Measurements from ENCODE around the gene OSMR. TPM values are rescaled to one million over a fixed set of nuclear protein-coding genes. Genes with fewer than 3 reads are reported as not detected.

The OSMR gene
- total RNA-seq, 2 experiments from 2014 or later: not detected

- Histone ChIP-seq H3K4me3 (ENCODE audit: low read depth, low read length, poor library complexity, severe bottlenecking) (no peak overlapping the region), H2AFZ (ENCODE audit: low read length) (no peak overlapping the region), H3K27ac (ENCODE audit: low read depth, low read length, poor library complexity, severe bottlenecking) (no peak overlapping the region), H3K9me3 (ENCODE audit: low read length) (no peaks in the 10 kb centered on the region), H3K9me2 (ENCODE audit: insufficient read depth, low read length) (no peaks in the 10 kb centered on the region), H4K20me1 (ENCODE audit: insufficient read depth, low read length) (no peaks in the 10 kb centered on the region), H3K36me3 (ENCODE audit: insufficient read depth, low read length) (peaks cover 30% of the 10 kb centered on the region), H3K4me1 (ENCODE audit: insufficient read depth, low read length, poor library complexity, severe bottlenecking) (peaks cover 7% of the 10 kb centered on the region), H3K4me2 (ENCODE audit: low read length) (no peak overlapping the region), H3K79me2 (ENCODE audit: insufficient read depth, low read depth, low read length) (no peaks in the 10 kb centered on the region)
- intact Hi-C loops (cut with micrococcal nuclease; ENCODE audit: unreplicated experiment): no loop called here
- POLR2A ChIA-PET: no interaction called here
- BruUV-seq (replicated peaks): no TSS peak
- CTCF ChIA-PET (ENCODE audit: unreplicated experiment): no interaction called here
- no peak for TF ChIP-seq EZH2phosphoT487 (IDR thresholded peaks at IDR 0.05; ENCODE audit: borderline replicate concordance, low read depth, low read length)
- TF ChIP-seq, protein P1, sequence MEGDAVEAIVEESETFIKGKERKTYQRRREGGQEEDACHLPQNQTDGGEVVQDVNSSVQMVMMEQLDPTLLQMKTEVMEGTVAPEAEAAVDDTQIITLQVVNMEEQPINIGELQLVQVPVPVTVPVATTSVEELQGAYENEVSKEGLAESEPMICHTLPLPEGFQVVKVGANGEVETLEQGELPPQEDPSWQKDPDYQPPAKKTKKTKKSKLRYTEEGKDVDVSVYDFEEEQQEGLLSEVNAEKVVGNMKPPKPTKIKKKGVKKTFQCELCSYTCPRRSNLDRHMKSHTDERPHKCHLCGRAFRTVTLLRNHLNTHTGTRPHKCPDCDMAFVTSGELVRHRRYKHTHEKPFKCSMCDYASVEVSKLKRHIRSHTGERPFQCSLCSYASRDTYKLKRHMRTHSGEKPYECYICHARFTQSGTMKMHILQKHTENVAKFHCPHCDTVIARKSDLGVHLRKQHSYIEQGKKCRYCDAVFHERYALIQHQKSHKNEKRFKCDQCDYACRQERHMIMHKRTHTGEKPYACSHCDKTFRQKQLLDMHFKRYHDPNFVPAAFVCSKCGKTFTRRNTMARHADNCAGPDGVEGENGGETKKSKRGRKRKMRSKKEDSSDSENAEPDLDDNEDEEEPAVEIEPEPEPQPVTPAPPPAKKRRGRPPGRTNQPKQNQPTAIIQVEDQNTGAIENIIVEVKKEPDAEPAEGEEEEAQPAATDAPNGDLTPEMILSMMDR (conservative IDR thresholded peaks at IDR 0.05; ENCODE audit: low read length): no peak
- no peak for DNase-seq (ENCODE audit: low spot score)
Measured at GRCh38 chr5:38938424-38938823, 92.6 kb downstream of the OSMR start.

DNA sequence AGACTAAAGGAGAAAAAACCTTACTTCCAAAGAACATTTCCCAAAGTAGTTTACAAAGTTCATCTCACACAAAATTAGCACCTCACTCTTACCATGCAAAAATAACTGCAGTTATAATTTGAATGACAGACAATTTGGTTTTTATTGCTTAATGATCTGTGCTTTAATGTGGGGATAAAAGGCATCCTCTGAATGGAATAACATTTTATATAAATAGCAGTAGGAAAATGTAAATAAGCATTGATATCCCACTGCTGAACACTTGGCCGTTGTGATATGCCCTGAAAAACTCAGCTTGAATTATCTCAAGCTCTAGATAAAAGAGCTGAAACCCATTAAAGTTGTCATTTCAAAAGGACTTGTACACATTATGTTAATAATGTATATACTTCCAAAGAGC lies 93.2 kb downstream of the OSMR start:
- ChIA-PET POLR2A (no interaction called here), CTCF (ENCODE audit: unreplicated experiment) (no interaction called here)
- Histone ChIP-seq H3K4me3 (ENCODE audit: low read depth, low read length, poor library complexity, severe bottlenecking) (no peak overlapping the region), H3K9me2 (ENCODE audit: insufficient read depth, low read length) (no peaks in the 10 kb centered on the region), H3K9me3 (ENCODE audit: low read length) (no peaks in the 10 kb centered on the region), H3K27ac (ENCODE audit: low read depth, low read length, poor library complexity, severe bottlenecking) (no peak overlapping the region), H3K4me2 (ENCODE audit: low read length) (no peak overlapping the region), H4K20me1 (ENCODE audit: insufficient read depth, low read length) (no peaks in the 10 kb centered on the region), H3K79me2 (ENCODE audit: insufficient read depth, low read depth, low read length) (no peaks in the 10 kb centered on the region), H3K4me1 (ENCODE audit: insufficient read depth, low read length, poor library complexity, severe bottlenecking) (peaks cover 6% of the 10 kb centered on the region), H2AFZ (ENCODE audit: low read length) (no peak overlapping the region), H3K36me3 (ENCODE audit: insufficient read depth, low read length) (peaks cover 35% of the 10 kb centered on the region)
- no peak for DNase-seq (ENCODE audit: low spot score)
- TF ChIP-seq EZH2phosphoT487 (IDR thresholded peaks at IDR 0.05; ENCODE audit: borderline replicate concordance, low read depth, low read length): no peak
- TF ChIP-seq, protein P1 (conservative IDR thresholded peaks at IDR 0.05; ENCODE audit: low read length): no peak
- intact Hi-C loops (cut with micrococcal nuclease; ENCODE audit: unreplicated experiment): no loop called here
- BruUV-seq (replicated peaks): no TSS peak

DNA sequence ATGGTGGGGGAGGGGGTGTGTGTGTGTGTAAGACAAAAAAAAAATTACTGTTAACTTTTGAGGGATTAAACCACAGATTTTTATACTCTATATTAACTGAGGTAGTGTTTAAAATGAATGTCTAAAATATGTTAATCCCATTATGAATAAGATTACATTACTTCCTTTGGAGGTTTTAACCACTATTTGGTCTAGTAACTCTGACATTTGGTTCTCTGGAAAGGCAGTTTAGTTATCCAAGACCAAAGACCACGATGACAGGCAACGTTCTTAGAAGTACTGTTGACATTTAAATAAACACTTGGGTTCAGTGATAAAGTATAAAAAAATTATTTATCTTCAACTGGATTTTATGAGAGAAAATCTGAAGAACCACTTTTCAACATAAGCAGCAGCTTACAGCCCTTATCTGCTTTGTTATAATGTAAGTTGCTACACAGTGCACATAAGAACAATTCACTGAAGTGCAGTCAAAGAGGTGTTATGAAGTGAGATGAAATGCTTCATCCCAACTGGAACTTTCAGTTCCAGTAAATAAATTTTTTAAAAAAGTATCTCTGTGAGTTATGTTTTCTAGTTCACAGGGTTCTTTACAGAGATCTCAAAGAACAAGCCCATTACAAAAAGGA lies 94.5 kb downstream of the OSMR start:
- H3K79me2 ChIP-seq (ENCODE audit: insufficient read depth, low read depth, low read length): no peaks in the 10 kb centered on the region
- BruUV-seq (replicated peaks): no TSS peak
- H3K4me3 ChIP-seq (ENCODE audit: low read depth, low read length, poor library complexity, severe bottlenecking): no peak overlapping the region
- TF ChIP-seq EZH2phosphoT487 (IDR thresholded peaks at IDR 0.05; ENCODE audit: borderline replicate concordance, low read depth, low read length): no peak
- TF ChIP-seq, protein P1 (conservative IDR thresholded peaks at IDR 0.05; ENCODE audit: low read length): no peak
- H3K4me2 ChIP-seq (ENCODE audit: low read length): no peak overlapping the region
- no peak overlapping the region for H2AFZ ChIP-seq (ENCODE audit: low read length)
- POLR2A ChIA-PET: interaction anchor here (0.7 kb wide), 1 partner anchor 17 kb away, joined by 4 read pairs; no protein-coding TSS in a partner anchor
- no peaks in the 10 kb centered on the region for H3K9me3 ChIP-seq (ENCODE audit: low read length)
- DNase-seq (ENCODE audit: low spot score): no peak
- no peaks in the 10 kb centered on the region for H3K4me1 ChIP-seq (ENCODE audit: insufficient read depth, low read length, poor library complexity, severe bottlenecking)
- no peak overlapping the region for H3K27ac ChIP-seq (ENCODE audit: low read depth, low read length, poor library complexity, severe bottlenecking)
- CTCF ChIA-PET (ENCODE audit: unreplicated experiment): no interaction called here
- H3K36me3 ChIP-seq (ENCODE audit: insufficient read depth, low read length): peaks cover 49% of the 10 kb centered on the region
- no peaks in the 10 kb centered on the region for H3K9me2 ChIP-seq (ENCODE audit: insufficient read depth, low read length)
- intact Hi-C loops (cut with micrococcal nuclease; ENCODE audit: unreplicated experiment): no loop called here
- no peaks in the 10 kb centered on the region for H4K20me1 ChIP-seq (ENCODE audit: insufficient read depth, low read length)

Measured in OCI-LY7 (cell line).